Esophagus squamous epithelium (tissue), 5 donors: ENCODE measurements around the gene METAP2. TPM values are rescaled to one million over a fixed set of nuclear protein-coding genes. Genes with fewer than 3 reads are reported as not detected.

Source experiments
- DNase-seq: peaks from one replicate; lab custom pipeline; 2025; lab: John Stamatoyannopoulos, UW
- H3K27ac ChIP-seq, 4 donors: fragments of 200-600 bp; sonication (generic); one replicate each; pipeline ENCODE4 v1.5.1; 2016 to 2019; ENCODE audit warnings: mild to moderate bottlenecking in 1 of 4
- H3K27me3 ChIP-seq, 4 donors: fragments of 200-600 bp; sonication (generic); 1 replicate in 3 of 4; 2 replicates in 1 of 4; pipeline versions ENCODE4 v1.5.1 to v1.6.0; 2017 to 2021; ENCODE audit warnings: antibody characterized with exemption in 1 of 4
- H3K36me3 ChIP-seq, 3 donors: fragments of 200-600 bp; sonication (generic); one replicate each; pipeline ENCODE4 v1.5.1; 2016 to 2019
- H3K4me1 ChIP-seq, 3 donors: fragments of 200-600 bp; sonication (generic); one replicate each; pipeline ENCODE4 v1.5.1; 2017 to 2019
- H3K4me3 ChIP-seq, 4 donors: fragments of 200-600 bp; sonication (generic); 1 replicate in 3 of 4; 2 replicates in 1 of 4; pipeline ENCODE4 v1.5.1; 2016 to 2019; ENCODE audit warnings: mild to moderate bottlenecking in 2 of 4, moderate library complexity in 1 of 4
- H3K9me3 ChIP-seq, 3 donors: fragments of 200-600 bp; sonication (generic); one replicate each; pipeline ENCODE4 v1.5.1; 2016 to 2019
- CTCF ChIP-seq, 6 experiments: fragments of 450-650 bp in 4 of 6; fragments of 200-600 bp in 2 of 6; sonication (generic) in 2 of 6; IDR thresholded peaks; one replicate each; pipeline ENCODE4 v1.5.1; 2016 to 2019; ENCODE audit warnings: antibody characterized with exemption in 6 of 6, mild to moderate bottlenecking in 4 of 6, moderate library complexity in 4 of 6
- POLR2A ChIP-seq, 4 donors: fragments of 450-650 bp; IDR thresholded peaks; one replicate each; pipeline ENCODE4 v1.6.1; 2017; ENCODE audit warnings: antibody characterized with exemption in 4 of 4, mild to moderate bottlenecking in 4 of 4, moderate library complexity in 3 of 4
- WGBS, 2 donors: methylation state at CpG; one replicate each; pipeline ENCODE4 v1.1.5; 2018; 5-methylcytosine and 5-hydroxymethylcytosine counted together
- intact Hi-C: fragments of 100-400 bp; cut with DNase I; formaldehyde crosslinking; loops from one replicate; pipeline ENCODE4 v1.15.0; 2022
- total RNA-seq, 4 donors: library from RNA; depleted of rRNA; stranded (reverse); fragments of >200 nt; gene quantifications; one replicate each; pipeline ENCODE4 v1.1.0, GENCODE V29; 2016
- donor health status: DM: yes; HTN: yes; CAD: no.

The METAP2 gene
- total RNA-seq, 4 donors from 2014 or later, result 52.1 to 83.1 (median 62.1) TPM

GRCh38 chr12:95543305-95543704 lies 69.4 kb downstream of the METAP2 start:
- WGBS, 2 donors, result 88 to 95% methylated on average over 7 of the region's 7 CpGs
- H3K27me3 ChIP-seq, result peaks cover 0 to 11% (median 0%) of the 10 kb centered on the region in 4 donors
- H3K27ac ChIP-seq, result no peak overlapping the region
- no peak overlapping the region for H3K4me3 ChIP-seq
- DNase-seq, result no peak
- H3K36me3 ChIP-seq, result no peaks in the 10 kb centered on the region
- no peaks in the 10 kb centered on the region for H3K9me3 ChIP-seq
- intact Hi-C loops, result no loop called here
- H3K4me1 ChIP-seq, result peaks cover 0 to 7% (median 0%) of the 10 kb centered on the region in 3 donors
- TF ChIP-seq POLR2A (IDR thresholded peaks at IDR 0.05), result no peak
- no peak for TF ChIP-seq CTCF (IDR thresholded peaks at IDR 0.05)

GRCh38 chr12:95544756-95545155 lies 70.8 kb downstream of the METAP2 start:
- H3K9me3 ChIP-seq, result peaks cover 0 to 8% (median 3%) of the 10 kb centered on the region in 3 donors
- intact Hi-C loops, result no loop called here
- no peaks in the 10 kb centered on the region for H3K36me3 ChIP-seq
- H3K4me1 ChIP-seq, result peaks cover 0 to 17% (median 0%) of the 10 kb centered on the region in 3 donors
- WGBS, 2 donors, result 57 to 60% methylated on average over 3 of the region's 3 CpGs
- no peak overlapping the region for H3K4me3 ChIP-seq
- TF ChIP-seq CTCF (IDR thresholded peaks at IDR 0.05), result no peak
- no peak for TF ChIP-seq POLR2A (IDR thresholded peaks at IDR 0.05)
- DNase-seq, result no peak
- no peak overlapping the region for H3K27ac ChIP-seq
- peaks cover 0 to 25% (median 2%) of the 10 kb centered on the region in 4 donors for H3K27me3 ChIP-seq

- H3K27me3 ChIP-seq, result peaks cover 0 to 26% (median 2%) of the 10 kb centered on the region in 4 donors
- H3K4me1 ChIP-seq, result peaks cover 0 to 17% (median 0%) of the 10 kb centered on the region in 3 donors
- TF ChIP-seq CTCF (IDR thresholded peaks at IDR 0.05), result no peak
- no peak for TF ChIP-seq POLR2A (IDR thresholded peaks at IDR 0.05)
- DNase-seq, result no peak
- WGBS, 2 donors, result 79 to 83% methylated on average over 4 of the region's 4 CpGs
- intact Hi-C loops, result no loop called here
- H3K4me3 ChIP-seq, result no peak overlapping the region
- no peak overlapping the region for H3K27ac ChIP-seq
- peaks cover 0 to 9% (median 3%) of the 10 kb centered on the region in 3 donors for H3K9me3 ChIP-seq
- H3K36me3 ChIP-seq, result no peaks in the 10 kb centered on the region
Observed at GRCh38 chr12:95545303-95545702, 71.4 kb downstream of the METAP2 start.

- Histone ChIP-seq H3K27ac (no peak overlapping the region), H3K9me3 (peaks cover 0 to 9% (median 3%) of the 10 kb centered on the region in 3 donors), H3K27me3 (peaks cover 0 to 26% (median 2%) of the 10 kb centered on the region in 4 donors), H3K4me1 (peaks cover 0 to 17% (median 0%) of the 10 kb centered on the region in 3 donors), H3K36me3 (no peaks in the 10 kb centered on the region), H3K4me3 (no peak overlapping the region)
- DNase-seq, result no peak
- 66 to 72% methylated on average over 8 of the region's 8 CpGs for WGBS, 2 donors
- no peak for TF ChIP-seq POLR2A (IDR thresholded peaks at IDR 0.05)
- TF ChIP-seq CTCF (IDR thresholded peaks at IDR 0.05), result no peak
- intact Hi-C loops, result no loop called here
Observed at GRCh38 chr12:95545731-95546490, 72.0 kb downstream of the METAP2 start.

GRCh38 chr12:95546491-95546813 lies 72.5 kb downstream of the METAP2 start:
- peaks cover 0 to 9% (median 3%) of the 10 kb centered on the region in 3 donors for H3K9me3 ChIP-seq
- DNase-seq, result no peak
- H3K27me3 ChIP-seq, result peaks cover 0 to 26% (median 2%) of the 10 kb centered on the region in 4 donors
- H3K36me3 ChIP-seq, result no peaks in the 10 kb centered on the region
- no peak overlapping the region for H3K4me3 ChIP-seq
- no peak overlapping the region for H3K27ac ChIP-seq
- no peak for TF ChIP-seq CTCF (IDR thresholded peaks at IDR 0.05)
- peaks cover 0 to 17% (median 0%) of the 10 kb centered on the region in 3 donors for H3K4me1 ChIP-seq
- WGBS, 2 donors, result 77 to 78% methylated on average over 9 of the region's 9 CpGs
- intact Hi-C loops, result no loop called here
